GM12874 (cell line): ENCODE data around the gene RNU6-1.

Experiments
- CTCF ChIP-seq: IDR thresholded peaks from 2 replicates; pipeline ENCODE4 v1.5.1; 2011; ENCODE audit warnings: low read depth, mild to moderate bottlenecking, control low read depth, low read length, moderate library complexity; ENCODE audit not compliant: insufficient read depth

RNU6-1 gene

GRCh38 chr15:67836955-67837354 is 2.9 kb downstream of the RNU6-1 start:
- no peak for TF ChIP-seq CTCF

- peak; percentile 57 for TF ChIP-seq CTCF
These were observed 3.4 kb downstream of the RNU6-1 start for GRCh38 chr15:67836477-67836876.

- TF ChIP-seq CTCF: no peak
These were observed 3.8 kb downstream of the RNU6-1 start for GRCh38 chr15:67836134-67836455.

GRCh38 chr15:67835297-67836133 is 4.3 kb downstream of the RNU6-1 start:
- no peak for TF ChIP-seq CTCF

GRCh38 chr15:67834581-67835296 is 5.1 kb downstream of the RNU6-1 start:
- no peak for TF ChIP-seq CTCF

- TF ChIP-seq CTCF: peak; percentile 75
These were observed 5.9 kb downstream of the RNU6-1 start for GRCh38 chr15:67833710-67834511.
